Loucy (cell line): ENCODE data around the gene SF3A1.

Experiments used
- H2AFZ ChIP-seq: fragments of 200-600 bp; sonication (generic); 2 replicates; pipeline ENCODE4 v1.6.0; 2016; ENCODE audit warnings: antibody characterized with exemption, mild to moderate bottlenecking, low read length, moderate library complexity
- H3F3A ChIP-seq: fragments of 200-600 bp; 2 replicates; pipeline ENCODE4 v1.6.0; 2016; ENCODE audit warnings: antibody characterized with exemption, low read depth, mild to moderate bottlenecking
- H3K27me3 ChIP-seq: fragments of 200-600 bp; sonication (generic); 2 replicates; pipeline ENCODE4 v1.6.1; 2014; ENCODE audit warnings: low read length, mild to moderate bottlenecking; ENCODE audit not compliant: insufficient read depth, poor library complexity, severe bottlenecking
- H3K36me3 ChIP-seq: fragments of 200-600 bp; sonication (generic); 2 replicates; pipeline ENCODE4 v1.6.1; 2016; ENCODE audit warnings: low read length; ENCODE audit not compliant: insufficient read depth
- H3K4me1 ChIP-seq: fragments of 200-600 bp; sonication (generic); 2 replicates; pipeline ENCODE4 v1.5.1; 2014; ENCODE audit warnings: low read length, mild to moderate bottlenecking; ENCODE audit not compliant: insufficient read depth, poor library complexity, severe bottlenecking
- H3K4me2 ChIP-seq: fragments of 200-600 bp; sonication (generic); 2 replicates; pipeline ENCODE4 v1.6.0; 2014; ENCODE audit warnings: antibody characterized with exemption, low read length, low read depth, mild to moderate bottlenecking; ENCODE audit not compliant: poor library complexity, severe bottlenecking
- H3K4me3 ChIP-seq: fragments of 200-600 bp; sonication (generic); 2 replicates; pipeline ENCODE4 v1.5.1; 2014; ENCODE audit warnings: low read length, mild to moderate bottlenecking, mixed read lengths; ENCODE audit not compliant: poor library complexity, severe bottlenecking
- H3K79me2 ChIP-seq: fragments of 200-600 bp; sonication (generic); 2 replicates; pipeline ENCODE4 v1.6.1; 2014; ENCODE audit warnings: low read length; ENCODE audit not compliant: insufficient read depth
- H3K9ac ChIP-seq: fragments of 200-600 bp; sonication (generic); 2 replicates; pipeline ENCODE4 v1.6.0; 2014; ENCODE audit warnings: mild to moderate bottlenecking, low read depth, low read length, moderate library complexity; ENCODE audit not compliant: poor library complexity, severe bottlenecking
- H3K9me2 ChIP-seq: fragments of 200-600 bp; sonication (generic); replicated peaks from 2 replicates; pipeline ENCODE4 v1.6.1; 2016; ENCODE audit warnings: low read depth, low read length, mixed read lengths
- H3K9me3 ChIP-seq: fragments of 200-600 bp; sonication (generic); 2 replicates; pipeline ENCODE4 v1.6.1; 2014; ENCODE audit warnings: mild to moderate bottlenecking, antibody characterized with exemption, low read length, low read depth; ENCODE audit not compliant: insufficient read depth
- H4K20me1 ChIP-seq: fragments of 200-600 bp; sonication (generic); 2 replicates; pipeline ENCODE4 v1.6.0; 2014; ENCODE audit warnings: antibody characterized with exemption, low read length, mild to moderate bottlenecking; ENCODE audit not compliant: insufficient read depth, poor library complexity, severe bottlenecking
- CTCF ChIP-seq: fragments of 200-600 bp; sonication (generic); conservative IDR thresholded peaks from 2 replicates; pipeline ENCODE4 v1.5.1; 2014; ENCODE audit warnings: mild to moderate bottlenecking, antibody characterized with exemption, low read length
- EZH2phosphoT487 ChIP-seq: fragments of 200-600 bp; IDR thresholded peaks from 2 replicates; pipeline ENCODE4 v1.6.1; 2018; ENCODE audit warnings: antibody characterized with exemption, mild to moderate bottlenecking, moderate library complexity, borderline replicate concordance

The SF3A1 gene

GRCh38 chr22:30282616-30283046 is 74.1 kb downstream of the SF3A1 start:
- peaks cover 24% of the 10 kb centered on the region for H3K4me1 ChIP-seq
- H2AFZ ChIP-seq = no peak overlapping the region
- peak overlapping the region; percentile 55 for H3K4me2 ChIP-seq
- peak overlapping the region; percentile 35 for H3K4me3 ChIP-seq
- H3K36me3 ChIP-seq = no peaks in the 10 kb centered on the region
- TF ChIP-seq EZH2phosphoT487 = no peak
- no peak for TF ChIP-seq CTCF
- peak overlapping the region; percentile 74 for H3K9ac ChIP-seq
- no peaks in the 10 kb centered on the region for H3K27me3 ChIP-seq
- H3K9me3 ChIP-seq = no peaks in the 10 kb centered on the region
- H4K20me1 ChIP-seq = no peaks in the 10 kb centered on the region
- no peaks in the 10 kb centered on the region for H3K79me2 ChIP-seq
- H3K9me2 ChIP-seq = no peaks in the 10 kb centered on the region
- H3F3A ChIP-seq = no peaks in the 10 kb centered on the region
